ENCODE measurements around the gene CES4A. TPM values are rescaled to one million over a fixed set of nuclear protein-coding genes. Genes with fewer than 3 reads are reported as not detected.

Gene CES4A
- total and polyA plus RNA-seq, 2 of the 13 experiments (the other 11 are each of a cell fraction or from before 2014, with no cell fraction given): 0.09 to 0.17 TPM

DNA sequence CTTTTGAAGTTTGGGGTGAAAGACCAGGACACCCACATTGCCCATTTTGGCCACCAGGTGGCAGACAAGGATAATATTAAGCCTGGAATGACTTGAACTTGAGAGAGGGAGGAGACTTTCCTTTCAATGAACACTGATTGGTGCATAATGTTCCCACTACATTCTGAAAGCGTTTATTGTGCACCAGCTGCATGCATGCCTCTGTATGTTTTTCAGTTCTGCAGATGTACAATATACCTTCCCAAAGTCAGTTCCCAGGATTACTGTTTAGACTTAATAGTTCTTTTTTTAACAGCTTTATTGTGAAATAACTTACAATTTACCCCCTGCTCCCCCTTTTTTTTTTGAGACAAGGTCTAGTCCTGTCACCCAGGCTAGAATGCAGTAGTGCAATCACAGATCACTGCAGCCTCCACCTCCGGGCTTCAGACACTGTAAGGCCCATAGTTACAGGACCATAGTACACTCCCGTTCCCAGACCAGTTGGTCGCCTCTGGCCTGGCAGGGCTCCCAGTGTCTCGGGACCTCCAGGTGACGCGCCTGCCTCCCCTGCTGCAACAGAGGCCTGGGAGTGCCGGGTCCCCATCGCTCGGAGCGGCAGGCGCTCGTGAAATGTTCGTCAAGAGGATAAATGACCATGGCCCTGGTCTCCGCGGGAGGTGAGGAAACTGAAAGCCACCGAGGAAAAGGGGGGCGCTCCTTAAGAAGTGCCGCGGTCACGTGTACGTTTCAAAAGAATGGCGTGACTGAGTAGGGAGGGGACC, 40.9 kb upstream of the CES4A start (continued):
- TF ChIP-seq, protein P1, sequence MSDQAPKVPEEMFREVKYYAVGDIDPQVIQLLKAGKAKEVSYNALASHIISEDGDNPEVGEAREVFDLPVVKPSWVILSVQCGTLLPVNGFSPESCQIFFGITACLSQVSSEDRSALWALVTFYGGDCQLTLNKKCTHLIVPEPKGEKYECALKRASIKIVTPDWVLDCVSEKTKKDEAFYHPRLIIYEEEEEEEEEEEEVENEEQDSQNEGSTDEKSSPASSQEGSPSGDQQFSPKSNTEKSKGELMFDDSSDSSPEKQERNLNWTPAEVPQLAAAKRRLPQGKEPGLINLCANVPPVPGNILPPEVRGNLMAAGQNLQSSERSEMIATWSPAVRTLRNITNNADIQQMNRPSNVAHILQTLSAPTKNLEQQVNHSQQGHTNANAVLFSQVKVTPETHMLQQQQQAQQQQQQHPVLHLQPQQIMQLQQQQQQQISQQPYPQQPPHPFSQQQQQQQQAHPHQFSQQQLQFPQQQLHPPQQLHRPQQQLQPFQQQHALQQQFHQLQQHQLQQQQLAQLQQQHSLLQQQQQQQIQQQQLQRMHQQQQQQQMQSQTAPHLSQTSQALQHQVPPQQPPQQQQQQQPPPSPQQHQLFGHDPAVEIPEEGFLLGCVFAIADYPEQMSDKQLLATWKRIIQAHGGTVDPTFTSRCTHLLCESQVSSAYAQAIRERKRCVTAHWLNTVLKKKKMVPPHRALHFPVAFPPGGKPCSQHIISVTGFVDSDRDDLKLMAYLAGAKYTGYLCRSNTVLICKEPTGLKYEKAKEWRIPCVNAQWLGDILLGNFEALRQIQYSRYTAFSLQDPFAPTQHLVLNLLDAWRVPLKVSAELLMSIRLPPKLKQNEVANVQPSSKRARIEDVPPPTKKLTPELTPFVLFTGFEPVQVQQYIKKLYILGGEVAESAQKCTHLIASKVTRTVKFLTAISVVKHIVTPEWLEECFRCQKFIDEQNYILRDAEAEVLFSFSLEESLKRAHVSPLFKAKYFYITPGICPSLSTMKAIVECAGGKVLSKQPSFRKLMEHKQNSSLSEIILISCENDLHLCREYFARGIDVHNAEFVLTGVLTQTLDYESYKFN (CRISPR knock-in tag; conservative IDR thresholded peaks at IDR 0.05): no peak
- no peak for TF ChIP-seq SOX13 (IDR thresholded peaks at IDR 0.05)
- TF ChIP-seq SOX13 (CRISPR knock-in tag; conservative IDR thresholded peaks at IDR 0.05 in 1 of 2, IDR thresholded peaks at IDR 0.05 in 1 of 2): peak in 1 of 2 experiments; percentile 28; a peak in 1 of 4 replicates
- peak; percentile 39; the same call in 1 of the 2 replicates for TF ChIP-seq MEIS2 (CRISPR knock-in tag; IDR thresholded peaks at IDR 0.05)
- TF ChIP-seq CHD4 (IDR thresholded peaks at IDR 0.05; ENCODE audit: borderline replicate concordance, low read length): peak; percentile 54; the same call in 1 of the 2 replicates
- TF ChIP-seq, protein P2, sequence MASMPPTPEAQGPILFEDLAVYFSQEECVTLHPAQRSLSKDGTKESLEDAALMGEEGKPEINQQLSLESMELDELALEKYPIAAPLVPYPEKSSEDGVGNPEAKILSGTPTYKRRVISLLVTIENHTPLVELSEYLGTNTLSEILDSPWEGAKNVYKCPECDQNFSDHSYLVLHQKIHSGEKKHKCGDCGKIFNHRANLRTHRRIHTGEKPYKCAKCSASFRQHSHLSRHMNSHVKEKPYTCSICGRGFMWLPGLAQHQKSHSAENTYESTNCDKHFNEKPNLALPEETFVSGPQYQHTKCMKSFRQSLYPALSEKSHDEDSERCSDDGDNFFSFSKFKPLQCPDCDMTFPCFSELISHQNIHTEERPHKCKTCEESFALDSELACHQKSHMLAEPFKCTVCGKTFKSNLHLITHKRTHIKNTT (CRISPR knock-in tag; IDR thresholded peaks at IDR 0.05): no peak
- TF ChIP-seq, protein P3, sequence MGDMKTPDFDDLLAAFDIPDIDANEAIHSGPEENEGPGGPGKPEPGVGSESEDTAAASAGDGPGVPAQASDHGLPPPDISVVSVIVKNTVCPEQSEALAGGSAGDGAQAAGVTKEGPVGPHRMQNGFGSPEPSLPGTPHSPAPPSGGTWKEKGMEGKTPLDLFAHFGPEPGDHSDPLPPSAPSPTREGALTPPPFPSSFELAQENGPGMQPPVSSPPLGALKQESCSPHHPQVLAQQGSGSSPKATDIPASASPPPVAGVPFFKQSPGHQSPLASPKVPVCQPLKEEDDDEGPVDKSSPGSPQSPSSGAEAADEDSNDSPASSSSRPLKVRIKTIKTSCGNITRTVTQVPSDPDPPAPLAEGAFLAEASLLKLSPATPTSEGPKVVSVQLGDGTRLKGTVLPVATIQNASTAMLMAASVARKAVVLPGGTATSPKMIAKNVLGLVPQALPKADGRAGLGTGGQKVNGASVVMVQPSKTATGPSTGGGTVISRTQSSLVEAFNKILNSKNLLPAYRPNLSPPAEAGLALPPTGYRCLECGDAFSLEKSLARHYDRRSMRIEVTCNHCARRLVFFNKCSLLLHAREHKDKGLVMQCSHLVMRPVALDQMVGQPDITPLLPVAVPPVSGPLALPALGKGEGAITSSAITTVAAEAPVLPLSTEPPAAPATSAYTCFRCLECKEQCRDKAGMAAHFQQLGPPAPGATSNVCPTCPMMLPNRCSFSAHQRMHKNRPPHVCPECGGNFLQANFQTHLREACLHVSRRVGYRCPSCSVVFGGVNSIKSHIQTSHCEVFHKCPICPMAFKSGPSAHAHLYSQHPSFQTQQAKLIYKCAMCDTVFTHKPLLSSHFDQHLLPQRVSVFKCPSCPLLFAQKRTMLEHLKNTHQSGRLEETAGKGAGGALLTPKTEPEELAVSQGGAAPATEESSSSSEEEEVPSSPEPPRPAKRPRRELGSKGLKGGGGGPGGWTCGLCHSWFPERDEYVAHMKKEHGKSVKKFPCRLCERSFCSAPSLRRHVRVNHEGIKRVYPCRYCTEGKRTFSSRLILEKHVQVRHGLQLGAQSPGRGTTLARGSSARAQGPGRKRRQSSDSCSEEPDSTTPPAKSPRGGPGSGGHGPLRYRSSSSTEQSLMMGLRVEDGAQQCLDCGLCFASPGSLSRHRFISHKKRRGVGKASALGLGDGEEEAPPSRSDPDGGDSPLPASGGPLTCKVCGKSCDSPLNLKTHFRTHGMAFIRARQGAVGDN (CRISPR knock-in tag; IDR thresholded peaks at IDR 0.05): 0 out of 2 replicates have a peak, but pooled peaks have one; percentile 11
- TF ChIP-seq KLF11 (CRISPR knock-in tag; IDR thresholded peaks at IDR 0.05): no peak
- TF ChIP-seq ELF3 (CRISPR knock-in tag; IDR thresholded peaks at IDR 0.05): peak; percentile 54
- TF ChIP-seq TGIF2 (CRISPR knock-in tag; IDR thresholded peaks at IDR 0.05): 0 out of 2 replicates have a peak, but pooled peaks have one; percentile 72
- TF ChIP-seq ZNF501 (CRISPR knock-in tag; IDR thresholded peaks at IDR 0.05): no peak
- TF ChIP-seq ZNF619 (CRISPR knock-in tag; IDR thresholded peaks at IDR 0.05): no peak
- TF ChIP-seq DPF2 (CRISPR knock-in tag; IDR thresholded peaks at IDR 0.05; ENCODE audit: borderline replicate concordance, low read depth): no peak
- no peak for TF ChIP-seq SRSF9 (IDR thresholded peaks at IDR 0.05; ENCODE audit: borderline replicate concordance, insufficient read depth, low read depth, low read length, poor library complexity, severe bottlenecking)
- 0 out of 2 replicates have a peak, but pooled peaks have one; percentile 46 for TF ChIP-seq SP140L (CRISPR knock-in tag; IDR thresholded peaks at IDR 0.05; ENCODE audit: borderline replicate concordance)
- TF ChIP-seq HMG20B (CRISPR knock-in tag; conservative IDR thresholded peaks at IDR 0.05): 0 out of 2 replicates have a peak, but pooled peaks have one; percentile 46
- no peak for TF ChIP-seq YEATS4 (CRISPR knock-in tag; IDR thresholded peaks at IDR 0.05; ENCODE audit: borderline replicate concordance)
- TF ChIP-seq ADNP (CRISPR knock-in tag; IDR thresholded peaks at IDR 0.05): no peak
- 0 out of 2 replicates have a peak, but pooled peaks have one; percentile 55 for TF ChIP-seq SMAD3 (CRISPR knock-in tag; IDR thresholded peaks at IDR 0.05)
- peak; percentile 21; the same call in 1 of the 2 replicates for TF ChIP-seq KDM2A (CRISPR knock-in tag; IDR thresholded peaks at IDR 0.05; ENCODE audit: borderline replicate concordance, low read depth)
